Measurements from ENCODE around the gene PRKCH.

PRKCH gene

GRCh38 chr14:61533513-61534255 is 212.3 kb downstream of the PRKCH start:
- no peak for TF ChIP-seq CTCF (IDR thresholded peaks at IDR 0.05; ENCODE audit: low read depth, low read length)

GRCh38 chr14:61535032-61535431 is 213.7 kb downstream of the PRKCH start:
- TF ChIP-seq CTCF (IDR thresholded peaks at IDR 0.05; ENCODE audit: low read depth, low read length), result no peak
- H3K4me3 ChIP-seq (ENCODE audit: low read depth, low read length), result no peak overlapping the region

More at GRCh38 chr14:61533513-61534255, 212.3 kb downstream of the PRKCH start:
- H3K4me3 ChIP-seq (ENCODE audit: low read depth, low read length), result no peak overlapping the region

- no peak overlapping the region for H3K4me3 ChIP-seq (ENCODE audit: low read depth, low read length)
- TF ChIP-seq CTCF (IDR thresholded peaks at IDR 0.05; ENCODE audit: low read depth, low read length), result no peak
Observed at GRCh38 chr14:61535458-61535857, 214.1 kb downstream of the PRKCH start.

- no peak overlapping the region for H3K4me3 ChIP-seq (ENCODE audit: low read depth, low read length)
- TF ChIP-seq CTCF (IDR thresholded peaks at IDR 0.05; ENCODE audit: low read depth, low read length), result no peak
Observed at GRCh38 chr14:61536661-61537562, 215.5 kb downstream of the PRKCH start.

- H3K4me3 ChIP-seq (ENCODE audit: low read depth, low read length), result no peak overlapping the region
- TF ChIP-seq CTCF (IDR thresholded peaks at IDR 0.05; ENCODE audit: low read depth, low read length), result no peak
Observed at GRCh38 chr14:61537563-61538463, 216.4 kb downstream of the PRKCH start.

- TF ChIP-seq CTCF (IDR thresholded peaks at IDR 0.05; ENCODE audit: low read depth, low read length), result no peak
- H3K4me3 ChIP-seq (ENCODE audit: low read depth, low read length), result no peak overlapping the region
Observed at GRCh38 chr14:61538464-61539022, 217.2 kb downstream of the PRKCH start.

Data from WI38 (cell line).